Measurements from ENCODE around the gene PAQR7.

Gene PAQR7

GRCh38 chr1:25829046-25829445 lies 46.5 kb downstream of the PAQR7 start:
- Histone ChIP-seq H3K27ac (no peak overlapping the region), H3K4me1 (peaks cover 6% of the 10 kb centered on the region), H2AFZ (no peak overlapping the region), H3K4me3 (ENCODE audit: low read depth, low read length) (no peak overlapping the region), H3K9ac (no peak overlapping the region), H3K9me3 (ENCODE audit: control insufficient read depth, low read length) (no peaks in the 10 kb centered on the region), H3K27me3 (ENCODE audit: control insufficient read depth, insufficient read depth, low read length) (no peaks in the 10 kb centered on the region), H3K79me2 (no peaks in the 10 kb centered on the region), H3K4me2 (ENCODE audit: low read length) (no peak overlapping the region), H3K36me3 (ENCODE audit: control insufficient read depth, insufficient read depth, low read length) (no peaks in the 10 kb centered on the region)
- no peak for TF ChIP-seq CTCF (IDR thresholded peaks at IDR 0.05)

- Histone ChIP-seq H3K4me2 (ENCODE audit: low read length) (no peak overlapping the region), H3K27ac (no peak overlapping the region), H3K9me3 (ENCODE audit: control insufficient read depth, low read length) (no peaks in the 10 kb centered on the region), H3K9ac (no peak overlapping the region), H3K27me3 (ENCODE audit: control insufficient read depth, insufficient read depth, low read length) (no peaks in the 10 kb centered on the region), H2AFZ (no peak overlapping the region), H3K79me2 (no peaks in the 10 kb centered on the region), H3K4me3 (ENCODE audit: low read depth, low read length) (no peak overlapping the region), H3K4me1 (peaks cover 6% of the 10 kb centered on the region), H3K36me3 (ENCODE audit: control insufficient read depth, insufficient read depth, low read length) (no peaks in the 10 kb centered on the region)
- TF ChIP-seq CTCF (IDR thresholded peaks at IDR 0.05), result no peak
Observed at GRCh38 chr1:25828491-25828890, 47.0 kb downstream of the PAQR7 start.

GRCh38 chr1:25826571-25826970 lies 48.9 kb downstream of the PAQR7 start:
- Histone ChIP-seq H3K27ac (peak overlapping the region; percentile 70), H3K36me3 (ENCODE audit: control insufficient read depth, insufficient read depth, low read length) (no peaks in the 10 kb centered on the region), H3K79me2 (peaks cover 2% of the 10 kb centered on the region), H3K9ac (no peak overlapping the region), H3K9me3 (ENCODE audit: control insufficient read depth, low read length) (no peaks in the 10 kb centered on the region), H3K4me2 (ENCODE audit: low read length) (no peak overlapping the region), H3K4me3 (ENCODE audit: low read depth, low read length) (no peak overlapping the region), H3K4me1 (peaks cover 8% of the 10 kb centered on the region), H3K27me3 (ENCODE audit: control insufficient read depth, insufficient read depth, low read length) (no peaks in the 10 kb centered on the region), H2AFZ (no peak overlapping the region)
- TF ChIP-seq CTCF (IDR thresholded peaks at IDR 0.05), result no peak

GRCh38 chr1:25825605-25826004 lies 49.9 kb downstream of the PAQR7 start:
- Histone ChIP-seq H3K27ac (no peak overlapping the region), H3K79me2 (peaks cover 4% of the 10 kb centered on the region), H2AFZ (no peak overlapping the region), H3K4me1 (peaks cover 14% of the 10 kb centered on the region), H3K9me3 (ENCODE audit: control insufficient read depth, low read length) (no peaks in the 10 kb centered on the region), H3K27me3 (ENCODE audit: control insufficient read depth, insufficient read depth, low read length) (no peaks in the 10 kb centered on the region), H3K9ac (no peak overlapping the region), H3K4me2 (ENCODE audit: low read length) (no peak overlapping the region), H3K4me3 (ENCODE audit: low read depth, low read length) (no peak overlapping the region), H3K36me3 (ENCODE audit: control insufficient read depth, insufficient read depth, low read length) (no peaks in the 10 kb centered on the region)
- no peak for TF ChIP-seq CTCF (IDR thresholded peaks at IDR 0.05)

- H3K4me2 ChIP-seq (ENCODE audit: low read length), result peak overlapping the region; percentile 98
- H2AFZ ChIP-seq, result no peak overlapping the region
- H3K9ac ChIP-seq, result no peak overlapping the region
- no peaks in the 10 kb centered on the region for H3K27me3 ChIP-seq (ENCODE audit: control insufficient read depth, insufficient read depth, low read length)
- H3K4me3 ChIP-seq (ENCODE audit: low read depth, low read length), result peak overlapping the region; percentile 95
- H3K27ac ChIP-seq, result peak overlapping the region; percentile 11
- no peaks in the 10 kb centered on the region for H3K9me3 ChIP-seq (ENCODE audit: control insufficient read depth, low read length)
- H3K4me1 ChIP-seq, result peaks cover 9% of the 10 kb centered on the region
- TF ChIP-seq CTCF (IDR thresholded peaks at IDR 0.05), result no peak
- peaks cover 4% of the 10 kb centered on the region for H3K79me2 ChIP-seq
- H3K36me3 ChIP-seq (ENCODE audit: control insufficient read depth, insufficient read depth, low read length), result no peaks in the 10 kb centered on the region
Observed at GRCh38 chr1:25821630-25822091, 53.8 kb downstream of the PAQR7 start.

Data from parathyroid adenoma (tissue), 2 donors.